ENCODE results near the gene GRIK5.

GRCh38 chr19:42052241-42052863 lies 17.7 kb downstream of the GRIK5 start:
- TF ChIP-seq CTCF (IDR thresholded peaks at IDR 0.05; ENCODE audit: low read depth, low read length, poor library complexity, severe bottlenecking) (no peak), EZH2phosphoT487 (IDR thresholded peaks at IDR 0.05; ENCODE audit: borderline replicate concordance, low read length) (no peak)

Measured in DOHH2 (cell line).